Progenitor cell of endocrine pancreas (in vitro differentiated cells): ENCODE results near the gene KCNH8. TPM values are rescaled to one million over a fixed set of nuclear protein-coding genes. Genes with fewer than 3 reads are reported as not detected.

Experiments
- DNase-seq: peaks from one replicate; pipeline ENCODE4 v3.0.0; 2021; ENCODE audit warnings: low spot score; ENCODE audit not compliant: unreplicated experiment
- H3K27ac Mint-ChIP-seq: 2 replicates; pipeline ENCODE4 v1.8.0; 2021; ENCODE audit warnings: mild to moderate bottlenecking, moderate library complexity, mixed read lengths
- H3K27me3 Mint-ChIP-seq: 2 replicates; pipeline ENCODE4 v1.8.0; 2021; ENCODE audit warnings: mixed read lengths
- H3K36me3 Mint-ChIP-seq: 2 replicates; pipeline ENCODE4 v1.8.0; 2022; ENCODE audit warnings: mixed read lengths; ENCODE audit not compliant: insufficient read depth
- H3K4me1 Mint-ChIP-seq: 2 replicates; pipeline ENCODE4 v1.8.0; 2021; ENCODE audit warnings: low read depth, mixed read lengths
- H3K4me3 Mint-ChIP-seq: 2 replicates; pipeline ENCODE4 v1.8.0; 2021; ENCODE audit warnings: low read depth, mild to moderate bottlenecking, moderate library complexity, mixed read lengths
- H3K9me3 Mint-ChIP-seq: 2 replicates; pipeline ENCODE4 v1.8.0; 2021; ENCODE audit warnings: low read depth, mixed read lengths
- CTCF ChIP-seq: fragments of 200-600 bp; sonication (generic); IDR thresholded peaks from one replicate; pipeline ENCODE4 v1.5.0; 2021; ENCODE audit warnings: antibody characterized with exemption, mild to moderate bottlenecking; ENCODE audit not compliant: unreplicated experiment
- total RNA-seq: library from RNA; stranded (reverse); gene quantifications from 2 replicates; pipeline ENCODE4 v1.2.1, GENCODE V29; 2021

Gene KCNH8
- total RNA-seq, 1 donor from 2014 or later, result 10.0 TPM

- no peaks in the 10 kb centered on the region for H3K4me1 Mint-ChIP-seq
- no peak overlapping the region for H3K4me3 Mint-ChIP-seq
- peaks cover 10% of the 10 kb centered on the region for H3K36me3 Mint-ChIP-seq
- peaks cover 3% of the 10 kb centered on the region for H3K9me3 Mint-ChIP-seq
- no peak for TF ChIP-seq CTCF
- no peaks in the 10 kb centered on the region for H3K27me3 Mint-ChIP-seq
- H3K27ac Mint-ChIP-seq, result no peak overlapping the region
- no peak for DNase-seq
Observed at GRCh38 chr3:19467761-19468160, 319.5 kb downstream of the KCNH8 start.

GRCh38 chr3:19471138-19471537 is 322.8 kb downstream of the KCNH8 start:
- peaks cover 10% of the 10 kb centered on the region for H3K36me3 Mint-ChIP-seq
- peaks cover 3% of the 10 kb centered on the region for H3K9me3 Mint-ChIP-seq
- DNase-seq, result no peak
- no peak for TF ChIP-seq CTCF
- H3K4me3 Mint-ChIP-seq, result no peak overlapping the region
- H3K27ac Mint-ChIP-seq, result no peak overlapping the region
- H3K27me3 Mint-ChIP-seq, result no peaks in the 10 kb centered on the region
- no peaks in the 10 kb centered on the region for H3K4me1 Mint-ChIP-seq

- H3K27me3 Mint-ChIP-seq, result no peaks in the 10 kb centered on the region
- no peak overlapping the region for H3K4me3 Mint-ChIP-seq
- peaks cover 3% of the 10 kb centered on the region for H3K9me3 Mint-ChIP-seq
- H3K27ac Mint-ChIP-seq, result no peak overlapping the region
- no peak for TF ChIP-seq CTCF
- no peaks in the 10 kb centered on the region for H3K4me1 Mint-ChIP-seq
- peaks cover 7% of the 10 kb centered on the region for H3K36me3 Mint-ChIP-seq
- no peak for DNase-seq
Observed at GRCh38 chr3:19473971-19474580, 325.8 kb downstream of the KCNH8 start.

DNA sequence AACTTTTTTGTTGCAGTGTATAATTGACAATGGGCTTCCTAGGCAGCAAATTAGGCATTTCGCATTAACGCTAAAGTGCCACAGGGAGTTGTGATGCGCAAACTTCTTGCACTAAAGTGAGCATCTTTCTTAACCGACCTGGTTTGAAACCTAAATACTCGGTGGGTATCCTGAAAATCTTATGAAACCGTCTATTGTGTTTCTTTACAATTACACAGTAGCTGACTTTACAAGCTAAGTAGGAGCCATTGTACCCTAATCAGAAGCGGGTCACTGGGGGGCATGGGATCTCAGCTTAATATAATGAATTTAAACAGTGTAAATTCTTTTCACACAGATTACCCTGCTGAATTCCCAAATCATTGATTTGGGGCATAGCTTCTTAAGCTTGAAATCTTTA is 328.0 kb downstream of the KCNH8 start:
- H3K4me3 Mint-ChIP-seq, result no peak overlapping the region
- H3K4me1 Mint-ChIP-seq, result no peaks in the 10 kb centered on the region
- peaks cover 7% of the 10 kb centered on the region for H3K36me3 Mint-ChIP-seq
- no peaks in the 10 kb centered on the region for H3K27me3 Mint-ChIP-seq
- peaks cover 3% of the 10 kb centered on the region for H3K9me3 Mint-ChIP-seq
- TF ChIP-seq CTCF, result no peak
- H3K27ac Mint-ChIP-seq, result no peak overlapping the region
- no peak for DNase-seq

DNA sequence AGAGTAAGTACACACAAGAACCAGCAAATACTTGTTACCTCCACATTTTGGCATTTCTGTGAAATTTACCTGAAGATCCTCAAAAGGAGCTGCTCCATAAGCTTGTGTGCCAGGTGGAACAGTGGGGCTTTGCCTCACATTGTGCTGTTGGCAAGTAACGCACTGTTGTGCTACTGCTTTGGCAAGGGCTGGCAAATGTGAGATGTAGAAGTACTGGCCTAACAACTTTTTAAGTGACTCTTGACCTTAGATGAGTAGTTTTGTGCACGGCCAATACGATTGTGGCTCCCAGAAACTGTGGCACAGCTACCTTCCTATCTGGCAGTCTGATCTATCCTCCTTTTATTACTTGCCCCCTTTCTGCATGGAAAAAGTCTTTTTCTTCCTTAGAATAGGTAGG is 337.0 kb downstream of the KCNH8 start:
- peaks cover 6% of the 10 kb centered on the region for H3K9me3 Mint-ChIP-seq
- peaks cover 1% of the 10 kb centered on the region for H3K4me1 Mint-ChIP-seq
- no peak overlapping the region for H3K4me3 Mint-ChIP-seq
- TF ChIP-seq CTCF, result no peak
- H3K36me3 Mint-ChIP-seq, result peaks cover 7% of the 10 kb centered on the region
- H3K27ac Mint-ChIP-seq, result no peak overlapping the region
- no peak for DNase-seq
- H3K27me3 Mint-ChIP-seq, result no peaks in the 10 kb centered on the region
